Thyroid gland (tissue), 4 donors: ENCODE results near the gene PYROXD2. TPM values are rescaled to one million over a fixed set of nuclear protein-coding genes. Genes with fewer than 3 reads are reported as not detected.

Source experiments
- DNase-seq, 2 donors: peaks; one replicate each; pipeline ENCODE4 v3.0.0-alpha.2; 2019
- H3K27ac ChIP-seq, 3 donors: fragments of 200-600 bp; sonication (generic); 1 replicate in 2 of 3; 2 replicates in 1 of 3; pipeline ENCODE4 v1.5.1; 2016 to 2019; ENCODE audit warnings: mild to moderate bottlenecking in 1 of 3, moderate library complexity in 1 of 3
- H3K27me3 ChIP-seq: fragments of 200-600 bp; sonication (generic); one replicate; pipeline ENCODE4 v1.5.1; 2019
- H3K36me3 ChIP-seq, 2 donors: fragments of 200-600 bp; sonication (generic); one replicate each; pipeline ENCODE4 v1.5.1; 2016 to 2019
- H3K4me1 ChIP-seq, 2 donors: fragments of 200-600 bp; sonication (generic); one replicate each; pipeline ENCODE4 v1.5.1; 2017 to 2019
- H3K4me3 ChIP-seq, 3 donors: fragments of 200-600 bp; sonication (generic); replicated peaks in 1 of 3; 1 replicate in 2 of 3; 2 replicates in 1 of 3; pipeline ENCODE4 v1.5.1; 2016; ENCODE audit warnings: mild to moderate bottlenecking in 1 of 3
- H3K9me3 ChIP-seq: fragments of 200-600 bp; sonication (generic); one replicate; pipeline ENCODE4 v1.5.1; 2017
- POLR2A ChIP-seq, 2 donors: fragments of 450-650 bp; IDR thresholded peaks; one replicate each; pipeline ENCODE4 v1.6.1; 2017; ENCODE audit warnings: antibody characterized with exemption in 2 of 2, mild to moderate bottlenecking in 2 of 2, moderate library complexity in 1 of 2
- WGBS, 2 donors: methylation state at CpG; one replicate each; pipeline ENCODE4 v1.1.5; 2017; 5-methylcytosine and 5-hydroxymethylcytosine counted together
- intact Hi-C: fragments of 100-400 bp; cut with DNase I; formaldehyde crosslinking; loops from one replicate; pipeline ENCODE4 v1.15.1; 2023
- total RNA-seq, 4 donors: library from RNA; depleted of rRNA; stranded (reverse); fragments of >200 nt; gene quantifications; one replicate each; pipeline ENCODE4 v1.2.3, GENCODE V29; 2016
- TF ChIP-seq, protein P1 (sequence below), 6 experiments: fragments of 200-600 bp in 3 of 6; fragments of 450-650 bp in 3 of 6; sonication (generic) in 3 of 6; IDR thresholded peaks; one replicate each; pipeline ENCODE4 v1.5.1; 2016 to 2019; ENCODE audit warnings: antibody characterized with exemption in 6 of 6, mild to moderate bottlenecking in 2 of 6, inconsistent platforms in 1 of 6, moderate library complexity in 1 of 6

PYROXD2 gene
- total RNA-seq, 4 donors from 2014 or later: 9.9 to 20.1 (median 12.4) TPM

- DNase-seq: peak; percentile 38 to 45
- intact Hi-C loops: loop anchor here (10.0 kb wide), 1 partner anchor 86 kb away; no protein-coding TSS in a partner anchor
These were observed 4.2 kb downstream of the PYROXD2 start for GRCh38 chr10:98410759-98411158.

DNA sequence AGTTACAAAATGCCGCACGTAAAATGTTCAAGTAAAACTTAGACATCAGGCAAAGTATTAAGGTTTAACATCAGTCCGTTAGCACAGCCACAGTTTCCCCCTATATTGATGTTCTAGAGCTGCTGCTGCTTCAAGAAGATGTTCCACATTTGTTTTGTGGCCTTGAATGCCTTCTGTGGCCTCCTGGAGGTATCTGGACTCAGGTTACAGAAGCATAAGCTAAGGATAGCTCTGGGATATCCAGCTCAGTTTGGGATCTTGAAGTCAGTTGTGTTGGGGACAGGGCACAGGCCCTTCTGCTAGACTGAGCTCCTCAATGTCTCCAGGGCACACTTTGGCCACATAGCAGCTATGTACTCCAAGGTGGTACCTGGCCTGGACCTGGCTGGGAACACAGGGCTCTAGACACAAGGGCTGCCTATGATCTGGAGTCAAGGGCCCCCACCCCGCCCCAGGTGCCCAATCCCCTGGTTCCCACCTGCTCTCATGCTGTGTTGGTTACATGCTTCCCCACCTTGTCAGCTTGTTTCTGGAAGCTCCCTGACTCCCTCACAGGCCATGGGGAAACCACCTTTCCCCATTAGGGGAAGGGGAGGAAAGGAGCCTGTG lies 4.7 kb downstream of the PYROXD2 start:
- TF ChIP-seq, protein P1, sequence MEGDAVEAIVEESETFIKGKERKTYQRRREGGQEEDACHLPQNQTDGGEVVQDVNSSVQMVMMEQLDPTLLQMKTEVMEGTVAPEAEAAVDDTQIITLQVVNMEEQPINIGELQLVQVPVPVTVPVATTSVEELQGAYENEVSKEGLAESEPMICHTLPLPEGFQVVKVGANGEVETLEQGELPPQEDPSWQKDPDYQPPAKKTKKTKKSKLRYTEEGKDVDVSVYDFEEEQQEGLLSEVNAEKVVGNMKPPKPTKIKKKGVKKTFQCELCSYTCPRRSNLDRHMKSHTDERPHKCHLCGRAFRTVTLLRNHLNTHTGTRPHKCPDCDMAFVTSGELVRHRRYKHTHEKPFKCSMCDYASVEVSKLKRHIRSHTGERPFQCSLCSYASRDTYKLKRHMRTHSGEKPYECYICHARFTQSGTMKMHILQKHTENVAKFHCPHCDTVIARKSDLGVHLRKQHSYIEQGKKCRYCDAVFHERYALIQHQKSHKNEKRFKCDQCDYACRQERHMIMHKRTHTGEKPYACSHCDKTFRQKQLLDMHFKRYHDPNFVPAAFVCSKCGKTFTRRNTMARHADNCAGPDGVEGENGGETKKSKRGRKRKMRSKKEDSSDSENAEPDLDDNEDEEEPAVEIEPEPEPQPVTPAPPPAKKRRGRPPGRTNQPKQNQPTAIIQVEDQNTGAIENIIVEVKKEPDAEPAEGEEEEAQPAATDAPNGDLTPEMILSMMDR (IDR thresholded peaks at IDR 0.05): no peak
- no peak for TF ChIP-seq POLR2A (IDR thresholded peaks at IDR 0.05)
- Histone ChIP-seq H3K27ac (no peak overlapping the region), H3K27me3 (no peaks in the 10 kb centered on the region), H3K4me3 (no peak overlapping the region), H3K9me3 (no peaks in the 10 kb centered on the region), H3K4me1 (peaks cover 11 to 36% of the 10 kb centered on the region in 2 donors), H3K36me3 (no peaks in the 10 kb centered on the region)
- WGBS, 2 donors: 73 to 98% methylated on average over 4 of the region's 4 CpGs
- no peak for DNase-seq
- intact Hi-C loops: loop anchor here (10.0 kb wide), 1 partner anchor 85 kb away; no protein-coding TSS in a partner anchor

More at GRCh38 chr10:98410759-98411158, 4.2 kb downstream of the PYROXD2 start:
- Histone ChIP-seq H3K4me1 (peaks cover 16 to 41% of the 10 kb centered on the region in 2 donors), H3K36me3 (no peaks in the 10 kb centered on the region), H3K4me3 (no peak overlapping the region), H3K27ac (no peak overlapping the region), H3K27me3 (no peaks in the 10 kb centered on the region), H3K9me3 (no peaks in the 10 kb centered on the region)
- WGBS, 2 donors: 41 to 53% methylated on average over 10 of the region's 10 CpGs
- TF ChIP-seq, protein P1 (IDR thresholded peaks at IDR 0.05): no peak
- TF ChIP-seq POLR2A (IDR thresholded peaks at IDR 0.05): no peak

DNA sequence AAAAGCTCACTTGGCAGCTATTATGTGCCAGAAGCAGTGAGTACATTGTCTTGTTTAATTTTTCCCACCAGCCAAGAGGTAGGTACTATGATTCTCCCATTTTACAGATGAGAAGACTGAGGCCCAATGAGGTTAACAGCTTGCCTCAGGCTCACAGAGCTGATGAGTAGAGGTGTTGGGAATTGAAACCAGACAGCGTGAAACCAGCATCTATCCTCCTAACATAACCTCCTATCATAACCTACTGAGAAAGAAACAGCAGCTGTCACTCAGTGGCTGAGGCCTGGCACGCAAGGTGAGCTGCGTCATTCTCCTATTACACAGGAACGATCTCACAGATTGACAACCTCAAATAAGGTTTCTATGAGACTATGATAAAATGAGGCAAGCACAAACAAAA lies 6.2 kb downstream of the PYROXD2 start:
- Histone ChIP-seq H3K27ac (no peak overlapping the region), H3K27me3 (no peaks in the 10 kb centered on the region), H3K36me3 (no peaks in the 10 kb centered on the region), H3K9me3 (no peaks in the 10 kb centered on the region), H3K4me3 (no peak overlapping the region), H3K4me1 (peaks cover 0 to 27% of the 10 kb centered on the region in 2 donors)
- DNase-seq: no peak
- 92 to 96% methylated on average over 4 of the region's 4 CpGs for WGBS, 2 donors
- intact Hi-C loops: no loop called here
- TF ChIP-seq, protein P1 (IDR thresholded peaks at IDR 0.05): no peak
- no peak for TF ChIP-seq POLR2A (IDR thresholded peaks at IDR 0.05)

GRCh38 chr10:98407744-98408241 lies 7.2 kb downstream of the PYROXD2 start:
- intact Hi-C loops: no loop called here
- Histone ChIP-seq H3K4me3 (no peak overlapping the region), H3K4me1 (peaks cover 0 to 27% of the 10 kb centered on the region in 2 donors), H3K27me3 (no peaks in the 10 kb centered on the region), H3K36me3 (no peaks in the 10 kb centered on the region), H3K27ac (no peak overlapping the region), H3K9me3 (no peaks in the 10 kb centered on the region)
- TF ChIP-seq, protein P1 (IDR thresholded peaks at IDR 0.05): no peak
- no peak for TF ChIP-seq POLR2A (IDR thresholded peaks at IDR 0.05)
- WGBS, 2 donors: 97% methylated on average over 11 to 18 of the region's 18 CpGs
- DNase-seq: no peak

DNA sequence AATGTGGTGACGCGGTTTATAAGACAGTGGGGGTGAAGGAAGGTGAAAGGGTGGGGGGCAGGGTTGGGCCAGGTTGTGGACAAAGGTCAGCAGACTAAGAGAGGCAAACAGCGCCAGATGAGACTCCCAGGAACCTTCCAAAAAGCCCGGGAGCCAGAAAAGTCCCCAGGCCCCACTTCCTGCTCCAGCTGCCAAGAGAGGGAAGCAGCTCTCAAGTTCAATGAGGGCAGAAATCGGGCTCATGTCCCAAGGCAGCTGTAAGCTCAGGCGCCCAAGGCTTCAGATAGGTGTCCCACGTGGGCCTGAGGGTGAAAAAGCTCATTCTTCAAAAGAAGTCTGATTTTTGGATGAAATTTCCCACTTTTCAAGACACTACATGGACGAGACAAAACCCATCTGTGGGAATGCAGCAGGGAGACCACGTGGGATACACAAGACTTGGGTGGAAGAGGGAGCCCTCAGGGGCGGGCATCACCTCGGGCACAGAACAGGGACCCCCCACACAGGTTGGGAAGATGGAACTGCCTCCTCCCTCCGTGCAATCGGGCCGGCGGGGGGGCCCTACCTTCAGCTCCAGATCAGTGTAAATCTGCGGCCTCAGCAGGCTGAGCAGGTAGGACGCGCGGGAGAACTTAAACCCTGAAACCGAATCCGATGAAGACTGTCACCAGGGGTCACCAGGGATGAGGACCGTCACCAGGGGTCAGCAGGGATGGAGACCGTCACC lies 7.8 kb downstream of the PYROXD2 start:
- no peak overlapping the region for H3K27ac ChIP-seq
- DNase-seq: no peak
- H3K4me1 ChIP-seq: peaks cover 0 to 21% of the 10 kb centered on the region in 2 donors
- WGBS, 2 donors: 69 to 91% methylated on average over 22 to 23 of the region's 23 CpGs
- no peak overlapping the region for H3K4me3 ChIP-seq
- TF ChIP-seq POLR2A (IDR thresholded peaks at IDR 0.05): no peak
- TF ChIP-seq, protein P1 (IDR thresholded peaks at IDR 0.05): no peak
- H3K36me3 ChIP-seq: no peaks in the 10 kb centered on the region
- no peaks in the 10 kb centered on the region for H3K9me3 ChIP-seq
- intact Hi-C loops: no loop called here
- no peaks in the 10 kb centered on the region for H3K27me3 ChIP-seq
